ENCODE results near the gene ABCC3.

GRCh38 chr17:50620858-50621257 is 13.8 kb upstream of the ABCC3 start:
- TF ChIP-seq CTCF (IDR thresholded peaks at IDR 0.05), result no peak
- no peak for TF ChIP-seq POLR2AphosphoS5 (IDR thresholded peaks at IDR 0.05)
- TF ChIP-seq POLR2A (IDR thresholded peaks at IDR 0.05), result no peak

All from stomach (tissue), 4 donors.